ENCODE measurements around the gene CCT5. TPM values are rescaled to one million over a fixed set of nuclear protein-coding genes. Genes with fewer than 3 reads are reported as not detected.
"Not testable (repeated sequence)": the region's sequence is repeated elsewhere in the genome, so short reads cannot be mapped to it uniquely, and the experiment has no call there.

Gene CCT5
- total and polyA plus RNA-seq, 4 experiments from 2014 or later, result 92.7 to 236 (median 148) TPM

GRCh38 chr5:10283927-10284635 is 34.0 kb downstream of the CCT5 start:
- Histone ChIP-seq H3K27me3 (ENCODE audit: insufficient read depth, low read length) (no peaks in the 10 kb centered on the region), H3K4me3 (ENCODE audit: low read length in 2 of 2) (no peak overlapping the region), H3K4me1 (ENCODE audit: insufficient read depth, low read length) (peaks cover 8% of the 10 kb centered on the region), H3K27ac (ENCODE audit: low read depth, low read length) (no peak overlapping the region), H3K36me3 (ENCODE audit: insufficient read depth, low read length) (no peaks in the 10 kb centered on the region), H3K9me3 (ENCODE audit: control insufficient read depth in 1 of 2, low read length in 2 of 2) (no peaks in the 10 kb centered on the region)
- ChIA-PET CTCF (ENCODE audit: partially characterized antibody) (interaction anchor here (0.6 to 6.6 kb wide), 49 partner anchors 8 to 432 kb away, joined by 3 to 144 read pairs (median 4); partner anchors contain the start of gene MARCHF6), POLR2A (ENCODE audit: partially characterized antibody) (interaction anchor here (1.0 to 1.1 kb wide), 2 partner anchors 34 to 344 kb away, joined by 3 to 5 read pairs; partner anchors contain the start of genes ATPSCKMT and CCT5)
- H3K27me3 Mint-ChIP-seq, result no peaks in the 10 kb centered on the region
- DNase-seq, result peak; percentile 65 to 76 (median 66)
- no peaks in the 10 kb centered on the region for H3K9me3 Mint-ChIP-seq
- peaks cover 6 to 14% (median 9%) of the 10 kb centered on the region in 4 donors for H3K4me1 Mint-ChIP-seq
- no peak overlapping the region for H3K27ac Mint-ChIP-seq
- peak overlapping the region in 1 of 8 donors; percentile 45 for H3K4me3 Mint-ChIP-seq
- no peaks in the 10 kb centered on the region for H3K36me3 Mint-ChIP-seq
- intact Hi-C loops (cut with micrococcal nuclease), result loop anchor here (1.0 to 5.0 kb wide), 2 partner anchors 80 to 138 kb away; no protein-coding TSS in a partner anchor

GRCh38 chr5:10285362-10285761 is 35.3 kb downstream of the CCT5 start:
- H3K4me3 ChIP-seq (ENCODE audit: low read length in 2 of 2); H3K9me3 Mint-ChIP-seq; intact Hi-C loops (cut with micrococcal nuclease); H3K27me3 ChIP-seq (ENCODE audit: insufficient read depth, low read length); H3K36me3 Mint-ChIP-seq; DNase-seq; H3K27me3 Mint-ChIP-seq; H3K36me3 ChIP-seq (ENCODE audit: insufficient read depth, low read length); POLR2A ChIA-PET (ENCODE audit: partially characterized antibody); H3K27ac ChIP-seq (ENCODE audit: low read depth, low read length); H3K9me3 ChIP-seq (ENCODE audit: control insufficient read depth in 1 of 2, low read length in 2 of 2); H3K4me3 Mint-ChIP-seq; H3K4me1 ChIP-seq (ENCODE audit: insufficient read depth, low read length); H3K27ac Mint-ChIP-seq: not testable (repeated sequence)
- peaks cover 6 to 14% (median 9%) of the 10 kb centered on the region in 4 donors for H3K4me1 Mint-ChIP-seq
- CTCF ChIA-PET (ENCODE audit: partially characterized antibody), result interaction anchor here (0.7 to 6.6 kb wide), 5 partner anchors 79 to 549 kb away, joined by 3 to 144 read pairs (median 6); no protein-coding TSS in a partner anchor

- Histone ChIP-seq H3K27me3 (ENCODE audit: insufficient read depth, low read length) (no peaks in the 10 kb centered on the region), H3K9me3 (ENCODE audit: control insufficient read depth in 1 of 2, low read length in 2 of 2) (no peaks in the 10 kb centered on the region), H3K4me3 (ENCODE audit: low read length in 2 of 2) (no peak overlapping the region), H3K36me3 (ENCODE audit: insufficient read depth, low read length) (no peaks in the 10 kb centered on the region), H3K4me1 (ENCODE audit: insufficient read depth, low read length) (peaks cover 8% of the 10 kb centered on the region), H3K27ac (ENCODE audit: low read depth, low read length) (no peak overlapping the region)
- H3K36me3 Mint-ChIP-seq, result no peaks in the 10 kb centered on the region
- POLR2A ChIA-PET (ENCODE audit: partially characterized antibody), result no interaction called here
- DNase-seq, result no peak
- peaks cover 0 to 1% of the 10 kb centered on the region in 2 donors for H3K27me3 Mint-ChIP-seq
- H3K9me3 Mint-ChIP-seq, result no peaks in the 10 kb centered on the region
- no peak overlapping the region for H3K4me3 Mint-ChIP-seq
- peaks cover 6 to 14% (median 9%) of the 10 kb centered on the region in 4 donors for H3K4me1 Mint-ChIP-seq
- no peak overlapping the region for H3K27ac Mint-ChIP-seq
- CTCF ChIA-PET (ENCODE audit: partially characterized antibody), result interaction anchor here (1.3 to 6.6 kb wide), 4 partner anchors 78 to 341 kb away, joined by 3 to 144 read pairs (median 6); no protein-coding TSS in a partner anchor
- intact Hi-C loops (cut with micrococcal nuclease), result no loop called here
These were observed 36.2 kb downstream of the CCT5 start for GRCh38 chr5:10286162-10286861.

GRCh38 chr5:10286862-10287227 is 36.8 kb downstream of the CCT5 start:
- no peaks in the 10 kb centered on the region for H3K9me3 ChIP-seq (ENCODE audit: control insufficient read depth in 1 of 2, low read length in 2 of 2)
- no peak overlapping the region for H3K27ac ChIP-seq (ENCODE audit: low read depth, low read length)
- H3K36me3 Mint-ChIP-seq, result no peaks in the 10 kb centered on the region
- no peak overlapping the region for H3K27ac Mint-ChIP-seq
- intact Hi-C loops (cut with micrococcal nuclease), result no loop called here
- CTCF ChIA-PET (ENCODE audit: partially characterized antibody), result interaction anchor here (1.8 to 6.6 kb wide), 2 partner anchors 78 to 340 kb away, joined by 7 to 144 read pairs; no protein-coding TSS in a partner anchor
- H3K4me1 ChIP-seq (ENCODE audit: insufficient read depth, low read length), result peaks cover 8% of the 10 kb centered on the region
- peaks cover 0 to 1% of the 10 kb centered on the region in 2 donors for H3K27me3 Mint-ChIP-seq
- no peaks in the 10 kb centered on the region for H3K27me3 ChIP-seq (ENCODE audit: insufficient read depth, low read length)
- DNase-seq, result no peak
- H3K4me3 Mint-ChIP-seq, result no peak overlapping the region
- no peaks in the 10 kb centered on the region for H3K36me3 ChIP-seq (ENCODE audit: insufficient read depth, low read length)
- POLR2A ChIA-PET (ENCODE audit: partially characterized antibody), result no interaction called here
- H3K9me3 Mint-ChIP-seq, result no peaks in the 10 kb centered on the region
- peaks cover 6 to 14% (median 9%) of the 10 kb centered on the region in 4 donors for H3K4me1 Mint-ChIP-seq
- no peak overlapping the region for H3K4me3 ChIP-seq (ENCODE audit: low read length in 2 of 2)

GRCh38 chr5:10288592-10289219 is 38.6 kb downstream of the CCT5 start:
- CTCF ChIA-PET (ENCODE audit: partially characterized antibody), result interaction anchor here (1.1 to 6.6 kb wide), 2 partner anchors 135 to 338 kb away, joined by 4 to 144 read pairs; no protein-coding TSS in a partner anchor
- Histone ChIP-seq H3K9me3 (ENCODE audit: control insufficient read depth in 1 of 2, low read length in 2 of 2) (no peaks in the 10 kb centered on the region), H3K27ac (ENCODE audit: low read depth, low read length) (no peak overlapping the region), H3K36me3 (ENCODE audit: insufficient read depth, low read length) (no peaks in the 10 kb centered on the region), H3K4me1 (ENCODE audit: insufficient read depth, low read length) (peaks cover 7% of the 10 kb centered on the region), H3K4me3 (ENCODE audit: low read length in 2 of 2) (no peak overlapping the region), H3K27me3 (ENCODE audit: insufficient read depth, low read length) (no peaks in the 10 kb centered on the region)
- no peak overlapping the region for H3K4me3 Mint-ChIP-seq
- peak in 4 of 5 donors; percentile 12 to 29 (median 16) for DNase-seq
- H3K27ac Mint-ChIP-seq, result peak overlapping the region in 1 of 7 donors; percentile 29
- peaks cover 0 to 1% of the 10 kb centered on the region in 2 donors for H3K27me3 Mint-ChIP-seq
- H3K4me1 Mint-ChIP-seq, result peaks cover 6 to 13% (median 9%) of the 10 kb centered on the region in 4 donors
- intact Hi-C loops (cut with micrococcal nuclease), result no loop called here
- H3K9me3 Mint-ChIP-seq, result no peaks in the 10 kb centered on the region
- POLR2A ChIA-PET (ENCODE audit: partially characterized antibody), result no interaction called here
- H3K36me3 Mint-ChIP-seq, result no peaks in the 10 kb centered on the region

- intact Hi-C loops (cut with micrococcal nuclease), result no loop called here
- POLR2A ChIA-PET (ENCODE audit: partially characterized antibody), result no interaction called here
- no peak overlapping the region for H3K4me3 ChIP-seq (ENCODE audit: low read length in 2 of 2)
- no peaks in the 10 kb centered on the region for H3K9me3 ChIP-seq (ENCODE audit: control insufficient read depth in 1 of 2, low read length in 2 of 2)
- Mint-ChIP-seq H3K4me1 (peaks cover 3 to 10% (median 5%) of the 10 kb centered on the region in 4 donors), H3K27me3 (peaks cover 0 to 1% of the 10 kb centered on the region in 2 donors), H3K36me3 (no peaks in the 10 kb centered on the region), H3K9me3 (peaks cover 0 to 2% (median 0%) of the 10 kb centered on the region in 8 donors), H3K27ac (no peak overlapping the region), H3K4me3 (no peak overlapping the region)
- no peaks in the 10 kb centered on the region for H3K36me3 ChIP-seq (ENCODE audit: insufficient read depth, low read length)
- H3K27ac ChIP-seq (ENCODE audit: low read depth, low read length), result no peak overlapping the region
- CTCF ChIA-PET (ENCODE audit: partially characterized antibody), result interaction anchor here (1.1 kb wide), 1 partner anchor 134 kb away, joined by 4 read pairs; no protein-coding TSS in a partner anchor
- peaks cover under 1% of the 10 kb centered on the region for H3K4me1 ChIP-seq (ENCODE audit: insufficient read depth, low read length)
- H3K27me3 ChIP-seq (ENCODE audit: insufficient read depth, low read length), result no peaks in the 10 kb centered on the region
- no peak for DNase-seq
These were observed 39.3 kb downstream of the CCT5 start for GRCh38 chr5:10289353-10289752.
